Skeletal muscle tissue (tissue), 4 donors: ENCODE results near the gene STPG1. TPM values are rescaled to one million over a fixed set of nuclear protein-coding genes. Genes with fewer than 3 reads are reported as not detected.

Source experiments
- H3K27ac ChIP-seq: one replicate; pipeline ENCODE4 v1.7.0; 2013; ENCODE audit warnings: mild to moderate bottlenecking, low read depth, low read length, inconsistent platforms
- H3K27me3 ChIP-seq, 3 donors: one replicate each; pipeline ENCODE4 v1.7.0; 2013; ENCODE audit warnings: low read length in 3 of 3; ENCODE audit not compliant: control insufficient read depth in 3 of 3, insufficient read depth in 3 of 3
- H3K36me3 ChIP-seq, 3 donors: one replicate each; pipeline ENCODE4 v1.7.0; 2013; ENCODE audit warnings: low read length in 3 of 3; ENCODE audit not compliant: control insufficient read depth in 3 of 3, insufficient read depth in 3 of 3
- H3K4me1 ChIP-seq, 3 donors: one replicate each; pipeline ENCODE4 v1.7.0; 2013; ENCODE audit warnings: low read length in 3 of 3, mild to moderate bottlenecking in 3 of 3; ENCODE audit not compliant: control insufficient read depth in 3 of 3, insufficient read depth in 3 of 3
- H3K4me3 ChIP-seq, 3 donors: one replicate each; pipeline ENCODE4 v1.7.0; 2013; ENCODE audit warnings: low read length in 3 of 3
- H3K9ac ChIP-seq, 3 donors: one replicate each; pipeline ENCODE4 v1.7.0; 2013; ENCODE audit warnings: low read length in 3 of 3, mild to moderate bottlenecking in 3 of 3, moderate library complexity in 2 of 3, low read depth in 1 of 3
- H3K9me3 ChIP-seq, 3 donors: one replicate each; pipeline ENCODE4 v1.7.0; 2013; ENCODE audit warnings: low read length in 3 of 3; ENCODE audit not compliant: control insufficient read depth in 3 of 3
- total RNA-seq: library from RNA; depleted of rRNA; stranded (reverse); fragments of >200 nt; gene quantifications from one replicate; pipeline ENCODE4 v1.2.3, GENCODE V29; 2014
- donor health status: Osteomylitis.

Gene STPG1
- total RNA-seq, 1 donor from 2014 or later, result 0.52 TPM

GRCh38 chr1:24317081-24317480 lies 96.5 kb downstream of the STPG1 start:
- peaks cover 3 to 37% (median 12%) of the 10 kb centered on the region in 3 donors for H3K27me3 ChIP-seq

GRCh38 chr1:24316645-24317044 lies 96.9 kb downstream of the STPG1 start:
- H3K9me3 ChIP-seq, result no peaks in the 10 kb centered on the region
- H3K9ac ChIP-seq, result no peak overlapping the region
- no peak overlapping the region for H3K4me3 ChIP-seq
- H3K27ac ChIP-seq, result no peak overlapping the region
- H3K4me1 ChIP-seq, result peaks cover 9 to 19% (median 19%) of the 10 kb centered on the region in 3 donors
- peaks cover 3 to 37% (median 12%) of the 10 kb centered on the region in 3 donors for H3K27me3 ChIP-seq
- H3K36me3 ChIP-seq, result no peaks in the 10 kb centered on the region

More at GRCh38 chr1:24317081-24317480, 96.5 kb downstream of the STPG1 start:
- Histone ChIP-seq H3K27ac (no peak overlapping the region), H3K4me3 (no peak overlapping the region), H3K9me3 (no peaks in the 10 kb centered on the region), H3K4me1 (peaks cover 10 to 23% (median 19%) of the 10 kb centered on the region in 3 donors), H3K9ac (no peak overlapping the region), H3K36me3 (no peaks in the 10 kb centered on the region)

- Histone ChIP-seq H3K27ac (no peak overlapping the region), H3K9ac (no peak overlapping the region), H3K27me3 (peaks cover 3 to 29% (median 12%) of the 10 kb centered on the region in 3 donors), H3K4me1 (peaks cover 2 to 14% (median 12%) of the 10 kb centered on the region in 3 donors), H3K36me3 (no peaks in the 10 kb centered on the region), H3K4me3 (no peak overlapping the region), H3K9me3 (no peaks in the 10 kb centered on the region)
Observed at GRCh38 chr1:24315391-24315790, 98.2 kb downstream of the STPG1 start.

GRCh38 chr1:24311741-24312140 lies 101.8 kb downstream of the STPG1 start:
- Histone ChIP-seq H3K27me3 (peaks cover 0 to 5% (median 1%) of the 10 kb centered on the region in 3 donors), H3K4me3 (no peak overlapping the region), H3K27ac (no peak overlapping the region)

GRCh38 chr1:24311234-24311633 lies 102.3 kb downstream of the STPG1 start:
- H3K9ac ChIP-seq, result no peak overlapping the region
- no peak overlapping the region for H3K4me3 ChIP-seq
- no peaks in the 10 kb centered on the region for H3K4me1 ChIP-seq
- H3K27me3 ChIP-seq, result peaks cover 0 to 5% (median 0%) of the 10 kb centered on the region in 3 donors
- H3K9me3 ChIP-seq, result no peaks in the 10 kb centered on the region
- H3K36me3 ChIP-seq, result no peaks in the 10 kb centered on the region
- H3K27ac ChIP-seq, result no peak overlapping the region

More at GRCh38 chr1:24311741-24312140, 101.8 kb downstream of the STPG1 start:
- Histone ChIP-seq H3K4me1 (no peaks in the 10 kb centered on the region), H3K36me3 (no peaks in the 10 kb centered on the region), H3K9ac (no peak overlapping the region), H3K9me3 (no peaks in the 10 kb centered on the region)

GRCh38 chr1:24309762-24310485 lies 103.7 kb downstream of the STPG1 start:
- Histone ChIP-seq H3K4me3 (no peak overlapping the region), H3K4me1 (no peaks in the 10 kb centered on the region), H3K27ac (no peak overlapping the region), H3K36me3 (no peaks in the 10 kb centered on the region), H3K9me3 (no peaks in the 10 kb centered on the region), H3K27me3 (peaks cover 0 to 5% (median under 1%) of the 10 kb centered on the region in 3 donors), H3K9ac (no peak overlapping the region)

- Histone ChIP-seq H3K27me3 (peaks cover 0 to 5% (median 5%) of the 10 kb centered on the region in 3 donors), H3K9ac (no peak overlapping the region), H3K27ac (no peak overlapping the region)
Observed at GRCh38 chr1:24308365-24309015, 105.1 kb downstream of the STPG1 start.

More at GRCh38 chr1:24308365-24309015, 105.1 kb downstream of the STPG1 start:
- no peaks in the 10 kb centered on the region for H3K4me1 ChIP-seq
- no peak overlapping the region for H3K4me3 ChIP-seq
- H3K36me3 ChIP-seq, result no peaks in the 10 kb centered on the region
- H3K9me3 ChIP-seq, result no peaks in the 10 kb centered on the region

Other genes starting within 250 kb of the STPG1 start
- not detected for gene IFNLR1, start 226.5 kb downstream of the STPG1 start, total RNA-seq
- not detected for gene GRHL3, start 94.4 kb downstream of the STPG1 start, total RNA-seq
- 3.7 TPM for gene NIPAL3, start 2.0 kb upstream of the STPG1 start, total RNA-seq
- 4.2 TPM for gene RCAN3, start 89.1 kb upstream of the STPG1 start, total RNA-seq
- 0.52 TPM for gene NCMAP, start 142.3 kb upstream of the STPG1 start, total RNA-seq
- 29.2 TPM for gene SRRM1, start 229.5 kb upstream of the STPG1 start, total RNA-seq